ENCODE results near the gene TBC1D19. TPM values are rescaled to one million over a fixed set of nuclear protein-coding genes. Genes with fewer than 3 reads are reported as not detected.

TBC1D19 gene
- total RNA-seq, 1 experiment from 2014 or later, result 19.1 TPM

- DNase-seq, result no peak
- no peak overlapping the region for H3K27ac Mint-ChIP-seq (ENCODE audit: unreplicated experiment)
- H3K27me3 Mint-ChIP-seq (ENCODE audit: insufficient read depth, unreplicated experiment), result peaks cover 2% of the 10 kb centered on the region
- H3K9me3 Mint-ChIP-seq (ENCODE audit: unreplicated experiment), result peaks cover 45% of the 10 kb centered on the region
- TF ChIP-seq CTCF (IDR thresholded peaks at IDR 0.05; ENCODE audit: insufficient read depth in 1 of 2, low read depth in 1 of 2, low read length in 1 of 2, severe bottlenecking in 1 of 2, unreplicated experiment in 1 of 2), result no peak
- H3K36me3 ChIP-seq (ENCODE audit: control insufficient read depth, insufficient read depth, low read length), result no peaks in the 10 kb centered on the region
- H3K4me3 ChIP-seq (ENCODE audit: low read depth, low read length), result no peak overlapping the region
- H3K4me1 ChIP-seq, result no peaks in the 10 kb centered on the region
- no peaks in the 10 kb centered on the region for H3K27me3 ChIP-seq (replicated peaks; ENCODE audit: control insufficient read depth, insufficient read depth, low read length)
- H3K36me3 Mint-ChIP-seq (ENCODE audit: insufficient read depth, unreplicated experiment), result no peaks in the 10 kb centered on the region
- H3K4me3 Mint-ChIP-seq (ENCODE audit: unreplicated experiment), result no peak overlapping the region
- intact Hi-C loops (cut with micrococcal nuclease; ENCODE audit: unreplicated experiment), result no loop called here
- POLR2A ChIA-PET, result no interaction called here
- H3K4me1 Mint-ChIP-seq (ENCODE audit: low read depth, unreplicated experiment), result no peaks in the 10 kb centered on the region
- no peaks in the 10 kb centered on the region for H3K9me3 ChIP-seq
- CTCF ChIA-PET, result no interaction called here
- BruUV-seq (replicated peaks), result no TSS peak
Observed at GRCh38 chr4:26558166-26558895, 25.6 kb upstream of the TBC1D19 start.

- peaks cover 9% of the 10 kb centered on the region for H3K9me3 Mint-ChIP-seq (ENCODE audit: unreplicated experiment)
- BruUV-seq (replicated peaks), result TSS peak; percentile 21
- Histone ChIP-seq H3K9me3 (no peaks in the 10 kb centered on the region), H3K4me1 (peaks cover 21% of the 10 kb centered on the region), H3K27me3 (replicated peaks; ENCODE audit: control insufficient read depth, insufficient read depth, low read length) (no peaks in the 10 kb centered on the region), H3K4me3 (ENCODE audit: low read depth, low read length) (no peak overlapping the region), H3K36me3 (ENCODE audit: control insufficient read depth, insufficient read depth, low read length) (no peaks in the 10 kb centered on the region)
- CTCF ChIA-PET, result no interaction called here
- peaks cover 24% of the 10 kb centered on the region for H3K4me1 Mint-ChIP-seq (ENCODE audit: low read depth, unreplicated experiment)
- no peak overlapping the region for H3K4me3 Mint-ChIP-seq (ENCODE audit: unreplicated experiment)
- DNase-seq, result no peak
- no peak for TF ChIP-seq CTCF (IDR thresholded peaks at IDR 0.05; ENCODE audit: insufficient read depth in 1 of 2, low read depth in 1 of 2, low read length in 1 of 2, severe bottlenecking in 1 of 2, unreplicated experiment in 1 of 2)
- peaks cover 2% of the 10 kb centered on the region for H3K27me3 Mint-ChIP-seq (ENCODE audit: insufficient read depth, unreplicated experiment)
- no peak overlapping the region for H3K27ac Mint-ChIP-seq (ENCODE audit: unreplicated experiment)
- intact Hi-C loops (cut with micrococcal nuclease; ENCODE audit: unreplicated experiment), result no loop called here
- POLR2A ChIA-PET, result no interaction called here
- no peaks in the 10 kb centered on the region for H3K36me3 Mint-ChIP-seq (ENCODE audit: insufficient read depth, unreplicated experiment)
Observed at GRCh38 chr4:26566133-26566532, 17.8 kb upstream of the TBC1D19 start.

- POLR2A ChIA-PET, result interaction anchor here (0.5 to 1.0 kb wide), 3 partner anchors 15 to 110 kb away, joined by 3 to 8 read pairs (median 7); partner anchors contain the start of gene TBC1D19
- no peak overlapping the region for H3K4me3 Mint-ChIP-seq (ENCODE audit: unreplicated experiment)
- no peaks in the 10 kb centered on the region for H3K36me3 Mint-ChIP-seq (ENCODE audit: insufficient read depth, unreplicated experiment)
- Histone ChIP-seq H3K4me1 (peaks cover 21% of the 10 kb centered on the region), H3K9me3 (no peaks in the 10 kb centered on the region), H3K27me3 (replicated peaks; ENCODE audit: control insufficient read depth, insufficient read depth, low read length) (no peaks in the 10 kb centered on the region), H3K4me3 (ENCODE audit: low read depth, low read length) (no peak overlapping the region), H3K36me3 (ENCODE audit: control insufficient read depth, insufficient read depth, low read length) (no peaks in the 10 kb centered on the region)
- TF ChIP-seq CTCF (IDR thresholded peaks at IDR 0.05; ENCODE audit: insufficient read depth in 1 of 2, low read depth in 1 of 2, low read length in 1 of 2, severe bottlenecking in 1 of 2, unreplicated experiment in 1 of 2), result no peak
- peak overlapping the region; percentile 71 for H3K27ac Mint-ChIP-seq (ENCODE audit: unreplicated experiment)
- DNase-seq, result peak in 1 of 2 experiments; percentile 12
- H3K4me1 Mint-ChIP-seq (ENCODE audit: low read depth, unreplicated experiment), result peaks cover 24% of the 10 kb centered on the region
- no TSS peak for BruUV-seq (replicated peaks)
- H3K27me3 Mint-ChIP-seq (ENCODE audit: insufficient read depth, unreplicated experiment), result peaks cover 2% of the 10 kb centered on the region
- CTCF ChIA-PET, result no interaction called here
- intact Hi-C loops (cut with micrococcal nuclease; ENCODE audit: unreplicated experiment), result loop anchor here (1.0 kb wide), 1 partner anchor 8 kb away; no protein-coding TSS in a partner anchor
- peaks cover 6% of the 10 kb centered on the region for H3K9me3 Mint-ChIP-seq (ENCODE audit: unreplicated experiment)
Observed at GRCh38 chr4:26568446-26568994, 15.4 kb upstream of the TBC1D19 start.

All from Caco-2 (cell line).